Activated CD8-positive, alpha-beta T cell treated with anti-CD3 and anti-CD28 coated beads for 36 hours (primary cell): ENCODE results near the gene TMOD2. TPM values are rescaled to one million over a fixed set of nuclear protein-coding genes. Genes with fewer than 3 reads are reported as not detected.

ENCODE experiments used
- ATAC-seq: fragments of 200-7000 bp; cut with Tn5 transposase; one replicate; pipeline ENCODE4 v1.10.0; 2021; ENCODE audit warnings: mild to moderate bottlenecking, moderate library complexity
- CTCF ChIA-PET: fragments of 350-600 bp; sonication (Branson Sonifier 250); formaldehyde crosslinking; loops from one replicate; lab custom pipeline; 2021; ENCODE audit warnings: antibody characterized with exemption; lab: Charles Lee
- POLR2A ChIA-PET: fragments of 350-600 bp; sonication (Branson Sonifier 250); formaldehyde crosslinking; loops from one replicate; lab custom pipeline; 2021; ENCODE audit warnings: antibody characterized with exemption; lab: Charles Lee
- DNase-seq: peaks from one replicate; pipeline ENCODE4 v3.0.0-alpha.2; 2020
- H3K27ac Mint-ChIP-seq: one replicate; pipeline ENCODE4 v1.8.0; 2021; ENCODE audit warnings: mild to moderate bottlenecking, mixed read lengths
- H3K27me3 Mint-ChIP-seq: one replicate; pipeline ENCODE4 v1.8.0; 2021; ENCODE audit warnings: mixed read lengths
- H3K36me3 Mint-ChIP-seq: one replicate; pipeline ENCODE4 v1.8.0; 2021; ENCODE audit warnings: low read depth, mixed read lengths
- H3K4me1 Mint-ChIP-seq: one replicate; pipeline ENCODE4 v1.8.0; 2021; ENCODE audit warnings: low read depth, mixed read lengths
- H3K4me3 Mint-ChIP-seq: one replicate; pipeline ENCODE4 v1.8.0; 2021; ENCODE audit warnings: mild to moderate bottlenecking, moderate library complexity, mixed read lengths
- H3K9me3 Mint-ChIP-seq: one replicate; pipeline ENCODE4 v1.8.0; 2021; ENCODE audit warnings: mixed read lengths
- intact Hi-C: fragments of 100-400 bp; cut with micrococcal nuclease; formaldehyde crosslinking; loops from one replicate; pipeline ENCODE4 v1.10.0; 2022
- total RNA-seq, 2 experiments: library from RNA; stranded (reverse); gene quantifications; one replicate each; pipeline ENCODE4 v1.2.3, GENCODE V29; 2021
- TF ChIP-seq, protein P1 (sequence below): fragments of 200-600 bp; IDR thresholded peaks from one replicate; pipeline ENCODE4 v1.8.0; 2022; ENCODE audit warnings: antibody characterized with exemption, mild to moderate bottlenecking

The TMOD2 gene
- total RNA-seq, 2 experiments from 2014 or later = 4.8 to 7.0 TPM

DNA sequence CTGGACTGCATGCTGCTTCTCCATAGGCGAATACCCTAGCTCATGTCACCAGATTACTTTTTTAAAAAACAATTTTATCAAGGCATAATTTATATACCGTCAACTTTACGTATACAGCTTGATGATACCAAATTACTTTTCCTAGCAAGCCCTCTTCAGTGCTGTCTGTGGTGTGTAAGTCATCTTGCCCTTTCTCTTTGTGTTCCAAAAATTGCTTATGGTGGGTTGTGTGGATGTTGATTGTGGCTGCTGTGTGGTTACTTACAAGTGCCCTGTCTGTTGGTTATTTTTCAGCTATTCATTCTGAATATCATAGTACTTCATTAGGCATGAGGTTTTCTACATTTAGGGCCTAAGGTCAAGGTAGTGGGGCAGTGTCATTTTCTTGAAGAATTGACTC lies 90.9 kb downstream of the TMOD2 start:
- intact Hi-C loops = no loop called here
- ChIA-PET CTCF (interaction anchor here (0.7 to 3.1 kb wide), 2 partner anchors 16 to 66 kb away, joined by 3 to 10 read pairs; no protein-coding TSS in a partner anchor), POLR2A (interaction anchor here (1.7 kb wide), 1 partner anchor 12 kb away, joined by 5 read pairs; no protein-coding TSS in a partner anchor)
- DNase-seq = peak; percentile 19
- Mint-ChIP-seq H3K4me1 (peaks cover 75% of the 10 kb centered on the region), H3K36me3 (peaks cover 3% of the 10 kb centered on the region), H3K4me3 (no peak overlapping the region), H3K9me3 (no peaks in the 10 kb centered on the region), H3K27ac (peak overlapping the region; percentile 53), H3K27me3 (no peaks in the 10 kb centered on the region)
- ATAC-seq = no peak
- TF ChIP-seq, protein P1, sequence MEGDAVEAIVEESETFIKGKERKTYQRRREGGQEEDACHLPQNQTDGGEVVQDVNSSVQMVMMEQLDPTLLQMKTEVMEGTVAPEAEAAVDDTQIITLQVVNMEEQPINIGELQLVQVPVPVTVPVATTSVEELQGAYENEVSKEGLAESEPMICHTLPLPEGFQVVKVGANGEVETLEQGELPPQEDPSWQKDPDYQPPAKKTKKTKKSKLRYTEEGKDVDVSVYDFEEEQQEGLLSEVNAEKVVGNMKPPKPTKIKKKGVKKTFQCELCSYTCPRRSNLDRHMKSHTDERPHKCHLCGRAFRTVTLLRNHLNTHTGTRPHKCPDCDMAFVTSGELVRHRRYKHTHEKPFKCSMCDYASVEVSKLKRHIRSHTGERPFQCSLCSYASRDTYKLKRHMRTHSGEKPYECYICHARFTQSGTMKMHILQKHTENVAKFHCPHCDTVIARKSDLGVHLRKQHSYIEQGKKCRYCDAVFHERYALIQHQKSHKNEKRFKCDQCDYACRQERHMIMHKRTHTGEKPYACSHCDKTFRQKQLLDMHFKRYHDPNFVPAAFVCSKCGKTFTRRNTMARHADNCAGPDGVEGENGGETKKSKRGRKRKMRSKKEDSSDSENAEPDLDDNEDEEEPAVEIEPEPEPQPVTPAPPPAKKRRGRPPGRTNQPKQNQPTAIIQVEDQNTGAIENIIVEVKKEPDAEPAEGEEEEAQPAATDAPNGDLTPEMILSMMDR = no peak

DNA sequence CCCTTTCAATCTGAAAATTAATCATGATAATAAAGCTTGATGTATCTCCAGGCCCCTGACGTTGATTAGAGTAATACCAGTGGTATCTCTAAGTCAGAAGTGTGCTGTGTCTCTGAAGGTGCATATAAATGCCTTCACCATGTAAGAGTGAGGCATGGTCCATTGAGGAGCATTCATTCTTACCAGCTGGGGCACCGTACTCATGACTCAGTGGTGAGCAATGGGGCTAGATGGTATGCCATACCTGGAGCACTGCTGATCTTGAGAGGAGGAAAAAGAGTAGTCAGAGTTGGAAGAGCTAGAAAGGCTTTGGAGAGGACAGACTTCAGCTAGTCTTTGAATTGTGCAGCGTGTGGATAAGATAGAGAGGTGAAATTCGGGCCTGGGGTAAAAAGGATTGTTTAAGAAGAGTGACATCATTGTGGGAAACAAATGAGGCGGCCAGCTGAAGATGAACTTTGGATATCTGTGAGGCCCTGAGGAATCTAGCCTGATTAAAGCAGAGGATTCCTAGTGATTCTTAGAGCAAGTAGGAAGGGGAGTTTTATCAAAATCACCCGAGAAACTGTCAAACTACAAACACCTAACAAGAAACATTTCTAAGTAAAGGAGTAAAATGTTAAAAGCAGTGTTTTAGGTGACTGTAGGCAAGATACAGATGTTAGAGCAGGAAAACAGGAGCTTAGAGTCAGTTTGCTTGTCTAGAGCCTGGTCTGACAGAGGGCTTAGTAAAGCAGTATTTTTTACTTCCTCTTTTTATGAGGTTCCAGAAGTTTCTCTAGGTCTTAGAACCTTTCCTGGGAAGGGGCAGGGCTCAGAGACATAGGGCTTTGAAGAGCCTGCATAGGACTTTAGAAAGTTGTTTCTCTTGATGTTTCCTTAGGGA lies 91.7 kb downstream of the TMOD2 start:
- no peaks in the 10 kb centered on the region for H3K27me3 Mint-ChIP-seq
- H3K36me3 Mint-ChIP-seq = no peaks in the 10 kb centered on the region
- ATAC-seq = peak; percentile 52
- TF ChIP-seq, protein P1 = no peak
- intact Hi-C loops = no loop called here
- no peak overlapping the region for H3K4me3 Mint-ChIP-seq
- POLR2A ChIA-PET = interaction anchor here (1.0 to 1.7 kb wide), 3 partner anchors 9 to 13 kb away, joined by 3 to 5 read pairs (median 4); no protein-coding TSS in a partner anchor
- H3K4me1 Mint-ChIP-seq = peaks cover 69% of the 10 kb centered on the region
- DNase-seq = peak; percentile 42
- CTCF ChIA-PET = interaction anchor here (0.7 to 3.1 kb wide), 4 partner anchors 9 to 67 kb away, joined by 3 to 10 read pairs (median 4); no protein-coding TSS in a partner anchor
- no peaks in the 10 kb centered on the region for H3K9me3 Mint-ChIP-seq
- no peak overlapping the region for H3K27ac Mint-ChIP-seq

DNA sequence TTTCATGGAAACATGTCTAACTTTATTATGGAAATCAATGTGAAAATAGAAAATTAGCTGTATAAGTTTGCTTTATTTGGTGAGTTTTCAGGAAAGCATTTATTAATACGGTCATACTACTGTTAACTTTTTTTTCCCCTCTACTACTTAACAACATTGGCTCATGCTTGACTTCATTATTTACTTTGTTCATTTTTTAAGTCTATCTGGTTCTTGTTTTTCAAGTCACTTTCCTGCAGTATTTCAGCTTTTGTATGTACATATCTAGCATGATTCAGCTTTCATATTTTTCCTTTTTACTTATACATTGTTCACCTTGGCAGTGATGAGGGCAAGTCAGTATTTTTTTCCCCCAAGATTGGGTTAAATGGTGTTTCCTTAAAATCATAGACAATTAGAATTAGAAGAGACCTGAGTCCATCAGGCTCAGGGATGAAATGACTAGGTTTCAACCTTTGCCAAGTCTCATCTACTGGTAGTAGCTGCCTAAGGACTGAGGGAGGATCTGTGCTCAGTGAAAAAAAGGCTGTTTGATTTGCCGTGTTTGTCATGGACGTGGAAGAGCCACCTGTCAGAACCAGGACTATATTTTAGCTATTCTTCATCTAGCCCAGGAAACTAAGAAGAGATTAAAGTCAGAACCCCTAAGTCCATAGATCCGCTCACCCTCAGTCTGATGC lies 93.5 kb downstream of the TMOD2 start:
- POLR2A ChIA-PET = interaction anchor here (0.7 to 1.6 kb wide), 2 partner anchors 15 to 21 kb away, joined by 3 read pairs; no protein-coding TSS in a partner anchor
- CTCF ChIA-PET = interaction anchor here (1.5 kb wide), 1 partner anchor 44 kb away, joined by 5 read pairs; no protein-coding TSS in a partner anchor
- H3K27me3 Mint-ChIP-seq = no peaks in the 10 kb centered on the region

DNA sequence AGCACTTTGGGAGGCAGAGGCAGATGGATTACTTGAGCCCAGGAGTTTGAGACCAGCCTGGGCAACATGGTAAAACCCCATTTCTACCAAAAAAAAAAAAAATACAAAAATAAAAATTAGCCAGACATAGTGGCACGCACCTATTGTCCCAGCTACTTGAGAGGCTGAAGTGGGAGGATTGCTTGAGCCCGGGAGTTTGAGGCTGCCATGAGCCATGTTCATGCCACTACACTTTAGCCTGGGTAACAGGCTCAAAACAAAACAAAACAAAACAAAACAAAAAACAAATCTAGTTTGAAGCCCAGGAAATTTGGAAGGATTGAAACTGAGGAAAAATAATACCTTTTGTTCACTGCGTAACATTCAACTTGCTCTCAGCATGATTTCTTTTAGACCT lies 94.7 kb downstream of the TMOD2 start:
- ChIA-PET POLR2A (interaction anchor here (1.6 kb wide), 1 partner anchor 20 kb away, joined by 3 read pairs; no protein-coding TSS in a partner anchor), CTCF (interaction anchor here (0.8 to 1.5 kb wide), 2 partner anchors 10 to 43 kb away, joined by 3 to 5 read pairs; no protein-coding TSS in a partner anchor)
- TF ChIP-seq, protein P1 = no peak
- H3K27ac Mint-ChIP-seq = peak overlapping the region; percentile 72
- intact Hi-C loops = no loop called here
- H3K9me3 Mint-ChIP-seq = no peaks in the 10 kb centered on the region
- DNase-seq = no peak
- no peak for ATAC-seq
- peak overlapping the region; percentile 11 for H3K4me3 Mint-ChIP-seq
- H3K36me3 Mint-ChIP-seq = peaks cover 4% of the 10 kb centered on the region
- peaks cover 64% of the 10 kb centered on the region for H3K4me1 Mint-ChIP-seq
- no peaks in the 10 kb centered on the region for H3K27me3 Mint-ChIP-seq

More for the DNA sequence above, 93.5 kb downstream of the TMOD2 start:
- no peak overlapping the region for H3K4me3 Mint-ChIP-seq
- ATAC-seq (no peak), DNase-seq (no peak)
- H3K9me3 Mint-ChIP-seq = no peaks in the 10 kb centered on the region
- TF ChIP-seq, protein P1 = no peak
- H3K27ac Mint-ChIP-seq = no peak overlapping the region
- peaks cover 4% of the 10 kb centered on the region for H3K36me3 Mint-ChIP-seq
- H3K4me1 Mint-ChIP-seq = peaks cover 67% of the 10 kb centered on the region
- intact Hi-C loops = no loop called here
